Activated gamma-delta T cell (primary cell): ENCODE measurements around the gene MRPL24.

Experiments
- DNase-seq: peaks from one replicate; lab custom pipeline; 2025; lab: John Stamatoyannopoulos, UW

Gene MRPL24

DNA sequence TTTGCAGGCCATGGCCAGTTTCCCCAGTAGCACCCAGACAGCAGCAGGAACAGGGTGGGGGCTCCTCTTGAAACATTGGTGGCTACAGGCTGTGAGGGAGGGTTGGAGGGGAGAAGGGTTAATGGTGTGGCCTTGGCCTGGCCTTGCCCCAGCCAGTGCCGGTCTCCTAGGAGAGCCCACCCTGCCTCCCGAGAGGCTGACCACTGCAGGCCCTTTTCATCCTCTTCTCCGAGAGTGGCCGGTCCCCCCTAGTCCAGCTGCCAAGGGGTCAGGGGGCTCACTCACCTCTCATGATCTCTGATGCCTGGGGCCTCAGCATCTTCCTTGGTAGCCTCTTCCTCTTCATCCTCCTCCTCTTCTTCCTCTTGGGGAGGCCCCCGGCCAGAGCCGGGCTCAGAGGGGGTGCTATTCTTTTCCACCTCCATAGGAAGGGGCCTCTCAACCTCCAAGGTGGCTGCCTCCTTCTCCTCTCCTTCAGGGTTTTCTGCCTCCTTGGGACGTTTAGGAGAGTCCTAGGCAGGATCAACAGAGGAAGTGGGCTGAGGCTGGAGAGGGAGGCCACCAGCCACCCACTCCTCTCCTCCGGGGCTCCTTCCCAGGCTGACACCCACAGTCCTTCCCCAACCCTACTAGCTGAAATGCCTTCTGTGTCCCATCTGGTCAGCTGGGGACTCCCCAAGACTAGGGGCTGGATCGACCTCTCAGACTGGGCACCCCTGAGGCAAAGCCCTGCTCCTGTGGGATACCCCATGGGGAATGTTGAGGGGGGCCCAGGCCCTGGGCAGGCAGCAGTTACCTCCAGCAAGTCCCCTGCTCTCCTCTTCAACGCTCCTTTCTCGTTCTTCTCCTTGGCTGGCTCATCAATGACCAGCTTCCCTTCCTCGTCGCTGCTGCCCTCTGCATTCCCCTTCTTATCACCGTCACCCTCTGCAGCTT is 2.7 kb upstream of the MRPL24 start:
- no peak for DNase-seq

DNA sequence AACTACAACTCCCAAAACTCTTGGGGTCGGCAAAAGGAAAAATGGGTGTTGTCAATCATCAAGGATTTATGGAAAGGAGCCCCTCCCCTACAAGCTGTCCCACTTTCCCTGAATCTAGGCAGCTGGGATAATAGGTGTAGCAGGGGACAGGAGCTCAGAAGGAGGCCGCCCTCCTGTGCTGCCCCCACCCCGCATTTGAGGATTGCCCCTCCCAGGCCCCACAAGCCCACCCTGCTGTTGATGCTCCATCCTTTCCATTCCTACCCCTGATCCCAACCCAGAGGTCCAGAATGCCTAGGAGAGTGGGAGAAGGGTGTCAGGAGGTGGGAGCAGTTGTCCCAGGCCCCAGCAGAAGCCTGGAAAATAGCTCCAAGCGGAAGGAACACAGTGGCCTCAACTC is 1.9 kb upstream of the MRPL24 start:
- DNase-seq = no peak

DNA sequence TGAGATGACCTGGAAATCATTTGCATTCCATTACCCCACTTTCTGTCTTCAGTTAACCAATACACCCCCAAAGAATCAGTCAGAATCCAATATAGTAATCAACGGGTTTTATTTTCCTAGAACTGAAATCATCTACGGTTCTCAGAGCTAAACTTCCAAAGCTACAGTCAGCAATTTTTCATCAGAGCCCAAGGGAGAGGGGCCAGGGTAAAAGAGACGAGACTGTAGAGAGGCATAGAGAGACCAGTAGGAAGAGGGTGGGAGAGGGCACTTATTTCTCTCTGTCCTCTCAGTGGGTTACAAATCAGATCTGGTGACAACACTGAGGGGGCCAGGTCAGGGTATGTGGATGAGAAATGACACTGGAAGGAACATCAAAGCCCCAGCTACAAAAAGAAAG is 1.1 kb upstream of the MRPL24 start:
- DNase-seq = no peak

DNA sequence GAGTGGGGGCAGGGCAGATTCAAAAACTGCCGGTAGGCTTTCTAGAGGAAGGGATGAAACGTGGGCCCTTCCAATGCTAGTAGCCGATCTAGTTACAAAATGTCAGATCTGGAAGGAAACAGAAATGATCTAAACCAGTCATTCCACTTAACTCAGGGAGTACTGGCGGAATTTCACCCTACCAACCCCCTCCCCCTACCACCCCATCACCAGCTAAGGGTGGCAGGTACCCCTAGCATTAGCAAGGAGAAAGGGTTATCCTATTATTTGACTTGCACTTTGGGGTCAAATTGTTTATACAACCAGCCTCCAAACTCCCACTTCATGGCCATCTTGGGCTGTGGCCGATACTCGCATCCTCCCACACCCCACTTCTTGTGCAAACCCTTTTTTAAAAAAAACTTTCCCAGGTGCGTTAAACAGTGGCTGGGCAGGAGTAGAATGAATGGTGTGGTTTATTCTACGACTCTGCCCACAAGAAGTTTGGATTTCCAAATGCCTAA is 644 bp upstream of the MRPL24 start:
- DNase-seq = no peak

DNA sequence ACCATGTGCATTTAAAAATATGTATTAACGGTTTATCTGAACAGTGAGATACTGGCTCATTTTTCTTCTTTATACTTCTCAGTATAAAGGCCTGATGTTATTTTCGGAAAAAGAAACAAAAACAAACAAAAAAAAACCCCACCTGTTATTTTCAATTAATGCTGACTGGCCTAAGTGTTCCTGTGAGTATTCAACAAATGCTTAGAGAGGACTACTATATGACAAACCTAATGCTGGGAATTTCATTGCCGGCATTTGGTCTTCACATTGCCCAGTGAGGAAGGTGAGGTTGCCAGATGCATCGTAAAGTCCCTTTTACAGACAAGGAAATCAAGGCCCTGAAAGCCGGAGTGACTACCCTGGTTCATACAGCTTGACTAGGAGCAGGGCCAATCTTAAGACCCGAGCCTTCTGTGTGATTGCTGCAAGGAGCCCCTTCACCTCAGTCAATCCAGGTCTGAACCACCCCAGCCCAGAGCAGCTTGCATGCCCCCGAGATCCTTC is 599 bp downstream of the MRPL24 start:
- no peak for DNase-seq

DNA sequence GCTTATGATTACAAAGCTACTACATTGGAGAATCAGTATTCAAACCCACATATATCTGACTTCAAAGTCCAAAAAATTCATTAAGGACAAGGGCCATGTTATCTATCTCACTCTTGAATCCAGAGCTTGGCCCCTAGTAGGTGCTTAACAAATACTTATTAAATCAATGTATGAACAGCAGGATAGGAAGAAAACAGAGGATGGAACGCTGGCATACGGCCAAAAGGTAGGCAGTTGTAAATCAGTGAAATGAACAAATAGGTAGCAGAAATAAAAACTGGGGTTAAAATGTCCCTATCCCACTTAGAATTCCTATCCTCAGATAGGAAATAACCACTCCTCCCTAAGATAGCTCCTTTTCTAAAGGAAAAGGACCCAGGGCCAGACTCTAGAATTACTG is 2.0 kb downstream of the MRPL24 start:
- DNase-seq = no peak

DNA sequence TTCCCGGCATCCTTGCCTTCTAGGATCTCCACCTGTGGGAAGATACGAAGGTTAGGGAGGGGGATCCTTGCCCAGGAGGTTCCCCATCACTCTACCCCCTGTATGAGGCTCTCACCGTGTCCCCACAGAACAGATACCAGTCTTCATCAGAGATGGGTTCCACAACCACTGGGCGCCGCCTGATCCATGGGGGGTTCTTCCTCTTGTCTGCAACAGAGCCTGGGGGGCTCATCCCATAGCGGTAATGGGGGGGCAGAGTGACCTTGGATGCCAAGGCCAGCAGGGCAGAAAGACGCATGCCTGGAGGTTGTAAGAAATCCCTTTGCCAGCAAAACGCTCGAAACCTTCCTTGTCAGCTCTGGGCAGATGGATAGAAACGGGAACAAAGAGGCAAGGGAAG is 2.5 kb downstream of the MRPL24 start:
- no peak for DNase-seq

DNA sequence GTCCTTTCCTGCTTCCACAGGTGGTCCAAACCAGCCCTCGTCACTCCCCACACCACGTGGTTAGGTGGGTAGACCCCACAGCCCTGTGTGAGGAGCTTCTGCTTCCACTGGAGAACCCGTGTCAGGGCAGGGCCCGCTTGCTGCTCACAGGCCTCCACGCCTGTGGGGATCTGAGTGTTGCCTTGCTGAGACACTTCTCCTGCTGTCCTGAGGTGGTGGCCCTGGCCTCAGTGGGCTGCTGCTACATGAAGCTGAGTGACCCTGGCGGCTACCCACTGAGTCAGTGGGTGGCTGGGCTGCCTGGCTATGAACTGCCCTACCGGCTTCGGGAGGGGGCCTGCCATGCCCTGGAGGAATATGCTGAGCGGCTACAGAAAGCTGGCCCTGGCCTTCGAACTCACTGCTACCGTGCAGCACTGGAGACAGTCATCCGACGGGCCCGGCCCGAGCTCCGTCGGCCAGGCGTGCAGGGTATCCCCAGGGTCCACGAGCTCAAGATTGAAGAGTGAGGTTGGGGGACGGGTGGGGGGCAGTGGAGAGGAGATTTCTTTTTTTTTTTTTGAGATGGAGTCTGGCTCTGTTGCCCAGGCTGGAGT is 6.8 kb downstream of the MRPL24 start:
- no peak for DNase-seq

DNA sequence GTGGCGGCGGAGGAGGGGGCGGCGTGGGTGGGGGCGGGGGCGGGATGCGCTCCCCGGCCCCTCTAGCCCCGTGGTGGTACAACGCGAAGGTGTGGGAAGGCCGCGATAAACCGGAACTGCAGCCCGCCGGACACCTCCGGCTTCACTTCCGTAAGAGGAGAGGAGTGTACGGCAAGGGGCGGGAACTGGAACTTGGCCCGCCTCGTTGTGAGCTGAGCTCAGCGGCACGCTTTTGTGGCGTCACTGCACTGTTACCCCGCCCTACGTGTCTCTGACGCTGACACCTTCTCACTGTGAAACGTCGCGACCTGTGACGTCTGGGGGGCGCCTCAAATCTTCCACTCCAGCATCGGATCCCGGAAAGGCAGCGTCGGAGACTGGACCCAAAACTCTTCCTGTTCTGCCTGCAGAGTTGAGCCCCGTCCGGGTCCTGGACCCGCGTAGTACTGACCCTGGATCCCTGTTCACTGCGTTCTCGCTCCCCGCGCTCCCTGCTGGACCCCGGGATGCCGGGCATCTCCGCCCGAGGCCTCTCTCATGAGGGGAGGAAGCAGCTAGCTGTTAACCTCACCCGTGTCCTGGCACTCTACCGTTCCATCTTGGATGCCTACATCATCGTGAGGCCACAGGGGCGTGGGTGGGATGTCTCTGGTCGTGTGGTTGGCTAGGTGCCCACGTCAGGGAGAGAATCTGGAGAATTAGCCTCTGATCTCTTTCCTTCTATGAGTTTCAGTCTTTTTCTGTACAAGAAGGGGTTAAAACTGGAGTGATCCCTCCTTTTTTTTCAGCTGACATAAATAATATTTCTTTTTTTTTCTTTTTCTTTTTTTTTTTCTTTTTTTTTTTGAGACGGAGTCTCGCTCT is 12.1 kb downstream of the MRPL24 start, which contains the start of gene ISG20L2:
TSS of gene ISG20L2 (minus strand) at position 168 of the 864 bp plus-strand sequence. CDS start 1,114 bp downstream, outside the sequence.
- peak; percentile 79 for DNase-seq

DNA sequence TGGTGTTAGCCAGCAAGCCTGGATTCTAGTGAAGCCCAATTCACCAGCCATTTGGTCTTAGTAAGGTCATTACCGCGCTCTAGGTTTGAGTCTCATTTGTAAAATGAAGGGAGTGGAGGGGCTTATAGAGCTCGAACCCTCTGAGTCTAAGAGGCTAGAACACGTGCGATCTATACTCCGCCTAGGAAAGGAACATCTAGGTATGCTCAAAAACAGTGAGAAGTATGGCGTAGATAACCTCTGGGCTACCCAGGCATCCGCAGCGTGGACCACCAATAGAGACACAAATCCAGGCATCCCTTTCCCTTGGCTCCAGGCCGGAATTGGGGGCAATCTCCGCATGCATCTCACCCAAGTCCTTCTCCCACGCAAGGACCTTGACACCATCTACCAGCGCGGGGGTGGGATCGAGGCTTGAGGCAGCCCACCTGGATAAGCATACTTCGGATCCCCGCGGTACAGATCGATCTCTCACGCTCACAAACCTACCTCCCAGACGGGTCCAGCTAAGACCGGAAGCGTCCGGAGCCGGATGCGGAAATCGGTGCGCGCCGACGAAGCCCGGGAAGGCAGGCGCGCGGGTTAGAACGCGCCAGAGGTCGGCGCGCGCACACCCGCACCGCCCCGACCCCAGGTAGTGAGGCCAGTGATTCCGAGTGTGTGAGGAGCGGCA is 12.8 kb downstream of the MRPL24 start, which contains the start of gene METTL25B:
TSS of gene METTL25B (plus strand) at position 544 of the 673 bp plus-strand sequence. CDS start 636 bp downstream, outside the sequence.
- DNase-seq = peak; percentile 77

DNA sequence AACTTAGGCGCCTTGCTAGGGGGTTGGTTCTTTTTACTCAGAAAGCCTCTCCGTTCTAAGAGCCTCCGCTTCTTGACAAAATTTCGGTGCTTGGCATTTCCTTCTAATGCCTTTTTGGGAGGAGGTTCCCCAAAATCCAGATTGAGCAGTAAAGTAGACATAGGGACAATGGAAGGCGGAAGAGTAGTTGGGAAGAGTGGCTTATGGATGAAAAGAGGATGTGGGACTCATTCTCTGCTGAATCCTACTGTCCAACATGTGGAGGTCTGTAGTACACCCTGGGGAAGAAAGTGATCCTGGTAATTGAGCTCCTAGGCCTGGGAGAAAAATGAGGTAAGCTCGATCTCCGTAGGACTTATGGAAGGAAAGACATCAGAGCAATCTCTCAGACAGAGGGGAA is 13.4 kb downstream of the MRPL24 start:
- no peak for DNase-seq

DNA sequence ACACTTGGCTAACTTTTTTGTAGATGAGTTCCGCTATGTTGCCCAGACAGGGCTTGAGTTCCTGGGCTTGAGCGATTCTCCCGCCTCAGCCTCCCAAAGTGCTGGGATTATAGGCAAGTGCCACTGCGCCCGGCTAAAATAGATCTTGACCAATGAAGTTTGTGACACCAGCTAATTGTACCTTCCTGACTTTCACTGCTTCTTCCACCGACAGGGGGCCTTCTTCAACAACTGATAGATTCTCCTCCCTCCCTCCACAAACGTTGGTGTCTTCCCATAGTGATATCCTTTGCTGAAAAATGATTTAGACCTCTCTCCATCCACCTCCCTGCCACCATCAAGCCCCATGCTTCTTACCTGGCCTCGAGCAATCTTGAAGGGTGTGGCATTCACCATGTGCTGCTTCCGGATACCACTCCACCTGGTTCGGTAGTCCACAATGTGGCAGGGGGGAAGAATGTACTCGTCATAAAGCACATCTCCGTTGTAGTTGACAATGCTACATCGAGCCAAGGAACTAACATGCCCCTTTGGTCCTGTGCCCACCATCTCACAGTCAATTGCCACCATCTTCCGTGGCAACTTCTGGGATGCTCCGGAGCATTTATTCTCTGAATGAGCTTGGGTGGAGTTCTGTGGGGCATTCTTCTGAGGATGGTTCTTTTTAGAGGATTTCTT is 14.2 kb downstream of the MRPL24 start:
- DNase-seq = no peak

DNA sequence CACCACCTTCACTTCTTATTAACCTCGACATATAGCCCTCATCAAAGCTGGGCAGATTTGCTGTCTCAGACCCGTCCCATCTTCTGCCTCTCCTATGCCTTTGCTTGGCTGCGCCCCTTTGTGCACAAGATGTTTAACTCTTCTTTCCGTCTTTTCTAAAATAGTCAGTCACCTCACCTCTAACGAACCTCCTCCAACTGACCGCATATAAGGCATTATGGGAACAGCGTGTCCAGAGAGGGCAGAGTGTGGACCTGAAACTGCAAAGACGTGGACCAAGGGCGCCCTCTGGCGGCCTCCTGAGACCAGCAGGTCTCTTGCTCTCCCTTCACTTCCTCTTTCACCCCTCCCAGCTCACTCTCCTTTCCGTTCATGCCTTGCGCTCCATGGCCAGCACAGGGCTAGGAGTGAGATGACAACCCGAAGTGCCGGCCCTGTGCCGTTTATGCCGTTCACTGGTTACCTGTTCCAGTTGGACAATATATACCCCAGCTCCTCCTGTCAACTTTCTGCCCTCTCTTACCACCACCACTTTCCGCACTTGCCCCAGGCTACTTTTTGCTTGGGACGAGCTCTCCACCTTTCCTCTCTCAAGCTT is 15.1 kb downstream of the MRPL24 start:
- DNase-seq = peak; percentile 50

DNA sequence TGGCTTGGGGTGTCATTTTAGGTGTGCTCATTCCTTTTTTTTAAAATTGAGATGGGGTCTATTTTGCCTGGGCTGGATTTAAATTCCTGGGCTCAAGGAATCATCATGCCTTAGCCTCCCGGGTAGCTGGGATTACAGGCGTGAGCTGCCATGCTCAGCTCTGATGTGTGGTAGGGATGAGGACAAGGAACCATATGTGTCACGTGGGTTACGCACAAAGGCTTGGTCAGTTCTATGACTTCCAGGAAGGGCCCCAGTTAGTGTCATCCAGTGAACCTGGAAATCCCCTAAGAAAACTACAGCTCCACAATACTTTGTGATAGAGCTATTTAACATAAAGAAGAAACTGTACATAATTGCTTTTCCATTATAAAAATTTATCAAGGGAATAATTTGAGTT is 19.4 kb downstream of the MRPL24 start:
- DNase-seq = no peak

DNA sequence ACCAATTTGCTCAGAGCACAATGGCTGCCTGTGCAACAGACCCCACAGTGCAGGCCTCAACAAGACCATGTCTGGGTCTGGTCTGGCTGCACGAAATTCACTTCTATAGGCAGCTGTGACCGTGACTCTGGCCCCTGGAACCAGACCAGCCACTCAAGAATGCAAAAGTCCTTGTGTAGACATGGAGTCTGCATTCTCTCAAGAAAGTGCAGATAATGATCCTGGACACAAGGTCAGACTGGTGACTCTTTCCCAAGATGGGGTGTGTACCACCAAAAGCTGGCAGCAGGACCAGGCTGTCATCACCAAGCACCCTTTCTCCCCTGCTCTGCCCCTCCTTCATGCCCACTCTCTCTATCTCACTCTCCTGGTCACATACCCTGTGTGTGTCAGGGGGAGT is 19.8 kb downstream of the MRPL24 start:
- DNase-seq = no peak

DNA sequence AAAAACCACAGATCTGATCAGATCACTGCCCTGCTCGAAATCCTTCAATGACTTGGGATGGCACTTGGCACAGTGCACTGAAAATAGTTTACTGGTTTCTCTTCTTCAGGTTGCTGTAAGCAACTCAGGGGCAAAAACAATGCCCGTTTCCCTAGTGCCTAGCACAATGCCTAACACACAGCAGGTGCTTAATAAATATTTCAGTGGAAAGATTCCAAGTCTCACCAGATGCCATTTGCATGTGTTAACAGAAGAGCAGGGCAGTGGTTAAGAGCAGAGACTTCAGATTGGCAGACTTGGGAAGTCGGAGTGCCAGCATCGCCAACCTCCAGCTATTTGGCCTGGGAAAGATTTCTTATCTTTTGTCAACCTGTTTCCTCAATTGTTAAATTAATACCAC is 23.5 kb downstream of the MRPL24 start:
- DNase-seq = no peak

DNA sequence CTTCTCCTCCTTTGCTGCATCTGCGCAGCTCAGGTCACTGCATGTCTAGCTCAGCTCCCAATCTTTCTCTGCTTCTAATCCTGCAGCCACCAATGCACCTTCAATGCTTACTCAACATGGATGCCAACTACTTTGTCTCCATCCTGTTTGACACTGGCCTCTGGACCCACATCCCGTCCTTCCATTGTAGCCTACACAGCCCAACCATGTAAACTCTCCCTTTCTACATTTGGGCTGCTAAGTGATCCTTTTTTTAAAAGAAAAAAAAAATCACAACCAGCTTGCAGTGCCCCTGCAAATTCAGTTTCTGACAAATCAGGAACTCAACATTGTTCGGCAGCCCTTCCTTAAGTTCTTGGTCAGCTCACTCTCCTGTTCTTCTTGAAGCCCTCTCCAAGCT is 26.1 kb downstream of the MRPL24 start:
- no peak for DNase-seq

DNA sequence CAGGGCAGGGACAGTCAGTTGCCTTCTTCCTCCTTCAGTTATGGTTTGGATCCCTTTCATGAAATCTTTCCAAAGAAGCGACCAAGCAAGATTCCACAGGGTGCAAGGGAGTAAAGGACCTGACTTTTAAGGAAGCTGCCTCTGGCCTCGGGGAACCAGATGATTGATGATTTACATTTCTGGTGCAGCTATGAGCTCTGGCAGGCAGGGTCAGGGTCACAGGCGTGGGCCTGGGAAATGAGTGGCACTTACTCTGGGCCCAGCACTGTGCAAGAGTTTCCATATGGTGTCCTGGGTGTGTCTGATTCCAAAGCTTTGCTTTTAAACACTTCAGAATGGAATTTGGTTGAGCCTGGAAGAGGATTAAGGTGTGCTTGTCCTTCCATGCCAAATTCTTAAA is 28.3 kb downstream of the MRPL24 start:
- DNase-seq = no peak

DNA sequence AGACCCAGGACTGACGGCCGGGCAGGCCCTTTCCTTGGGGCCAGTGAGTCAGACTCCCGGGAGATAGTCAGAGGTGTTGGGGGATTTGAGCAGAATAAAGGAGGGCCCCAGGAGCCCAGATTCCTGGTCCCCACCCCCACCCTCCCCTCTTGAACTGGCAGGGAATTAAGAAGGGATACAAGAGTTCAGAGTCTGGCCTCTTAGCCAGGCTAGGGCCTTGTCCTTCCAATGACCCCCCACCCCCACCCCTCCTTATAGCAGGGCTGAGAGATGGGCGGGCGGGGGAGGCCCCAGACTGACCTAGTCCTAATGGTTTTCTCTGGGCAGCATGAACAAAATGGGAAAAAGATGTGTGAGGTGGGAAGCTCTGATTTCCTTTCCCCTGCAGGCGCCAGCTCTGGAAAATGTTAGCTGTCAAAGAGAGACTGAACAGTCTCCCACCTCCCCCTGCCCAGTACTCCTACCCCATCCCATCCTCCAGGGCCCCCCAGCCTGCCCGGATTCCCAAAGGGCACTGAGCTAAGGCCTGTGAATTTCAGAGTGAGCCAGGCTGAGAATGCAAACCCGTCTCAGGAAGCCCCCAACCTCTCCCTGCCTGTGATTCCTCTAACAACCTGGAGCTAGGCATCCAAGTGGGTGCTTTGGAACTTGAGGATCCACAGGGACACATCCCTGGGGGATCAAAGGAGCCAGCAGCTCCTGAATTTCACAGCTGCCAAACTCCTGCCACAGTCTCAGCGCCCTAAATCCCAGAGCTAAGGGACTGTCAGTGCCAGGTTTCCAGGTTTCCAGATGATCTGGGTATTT is 29.7 kb downstream of the MRPL24 start:
- no peak for DNase-seq
